GM23338 (cell line): ENCODE measurements around the gene HERC2.
"Not testable (repeated sequence)": the region's sequence is repeated elsewhere in the genome, so short reads cannot be mapped to it uniquely, and the experiment has no call there.

Source experiments
- ETS1 ChIP-seq: IDR thresholded peaks from 2 replicates; pipeline ENCODE4 v1.6.1; 2016; ENCODE audit warnings: antibody characterized with exemption
- EZH2 ChIP-seq: fragments of 200-600 bp; sonication (generic); IDR thresholded peaks from one replicate; pipeline ENCODE4 v1.8.0; 2017; ENCODE audit warnings: antibody characterized with exemption, mild to moderate bottlenecking, low read depth; ENCODE audit not compliant: unreplicated experiment
- EZH2phosphoT487 ChIP-seq: fragments of 200-600 bp; sonication (generic); IDR thresholded peaks from one replicate; pipeline ENCODE4 v1.8.1; 2018; ENCODE audit warnings: antibody characterized with exemption; ENCODE audit not compliant: unreplicated experiment
- POLR2AphosphoS5 ChIP-seq: IDR thresholded peaks from 2 replicates; pipeline ENCODE4 v1.6.1; 2016; ENCODE audit warnings: antibody characterized with exemption, low read depth

GRCh38 chr15:28231743-28232142 is 90.2 kb downstream of the HERC2 start:
- not testable (repeated sequence) for TF ChIP-seq ETS1, EZH2phosphoT487, POLR2AphosphoS5, EZH2
